Activated CD4-positive, alpha-beta T cell treated with anti-CD3 and anti-CD28 coated beads, Interleukin-2, amount 10 ng/mL, durations not matched to agents 7 days and 5 days (primary cell): ENCODE data around the gene TRPM6. TPM values are rescaled to one million over a fixed set of nuclear protein-coding genes. Genes with fewer than 3 reads are reported as not detected.
A peak's percentile ranks its signal among the peaks of the same experiment; 100 is the strongest.
"Not testable (repeated sequence)": the region's sequence is repeated elsewhere in the genome, so short reads cannot be mapped to it uniquely, and the experiment has no call there.

Experiments used
- CTCF ChIA-PET: fragments of 350-600 bp; sonication (Branson Sonifier 250); formaldehyde crosslinking; loops from one replicate; lab custom pipeline; 2021; ENCODE audit warnings: antibody characterized with exemption; lab: Charles Lee
- POLR2A ChIA-PET: fragments of 350-600 bp; sonication (Branson Sonifier 250); formaldehyde crosslinking; loops from one replicate; lab custom pipeline; 2021; ENCODE audit warnings: antibody characterized with exemption; lab: Charles Lee
- DNase-seq: peaks from one replicate; pipeline ENCODE4 v3.0.0-alpha.2; 2020
- H3K27ac Mint-ChIP-seq: one replicate; pipeline ENCODE4 v1.8.0; 2021; ENCODE audit warnings: mild to moderate bottlenecking, moderate library complexity, mixed read lengths
- H3K27me3 Mint-ChIP-seq: one replicate; pipeline ENCODE4 v1.8.0; 2021; ENCODE audit warnings: mixed read lengths
- H3K36me3 Mint-ChIP-seq: one replicate; pipeline ENCODE4 v1.8.0; 2021; ENCODE audit warnings: low read depth, mixed read lengths
- H3K4me1 Mint-ChIP-seq: one replicate; pipeline ENCODE4 v1.8.0; 2021; ENCODE audit warnings: mixed read lengths
- H3K4me3 Mint-ChIP-seq: one replicate; pipeline ENCODE4 v1.8.0; 2021; ENCODE audit warnings: mild to moderate bottlenecking, moderate library complexity, mixed read lengths
- H3K9me3 Mint-ChIP-seq: one replicate; pipeline ENCODE4 v1.8.0; 2021; ENCODE audit warnings: mixed read lengths
- total RNA-seq, 2 experiments: library from RNA; stranded (reverse); gene quantifications; one replicate each; pipeline ENCODE4 v1.2.3, GENCODE V29; 2021

The TRPM6 gene
- total RNA-seq, result not detected

GRCh38 chr9:74887041-74887980, at the start of gene TRPM6:
TRPM6 (minus strand) TSS chr9:74887921; CDS start chr9:74887856, 65 bp downstream.
- ChIA-PET POLR2A (no interaction called here), CTCF (interaction anchor here (0.7 to 1.6 kb wide), 2 partner anchors 9 to 66 kb away, joined by 3 to 5 read pairs; partner anchors contain the start of gene C9orf40)
- Mint-ChIP-seq H3K27ac (no peak within 1 kb of the TSS), H3K9me3 (no peaks in the 10 kb centered on the region), H3K36me3 (peaks cover 1% of the 10 kb centered on the region), H3K4me1 (peaks cover 14% of the 10 kb centered on the region), H3K4me3 (peak within 1 kb of the TSS; percentile 79), H3K27me3 (peaks cover 55% of the 10 kb centered on the region)
- peak; percentile 32 for DNase-seq

- POLR2A ChIA-PET, result no interaction called here
Observed at GRCh38 chr9:74935008-74935407, 47.3 kb upstream of the TRPM6 start.

GRCh38 chr9:74921737-74922136, 34.0 kb upstream of the TRPM6 start:
- Mint-ChIP-seq H3K4me1 (no peaks in the 10 kb centered on the region), H3K9me3 (no peaks in the 10 kb centered on the region), H3K27ac (no peak overlapping the region), H3K4me3 (no peak overlapping the region), H3K36me3 (no peaks in the 10 kb centered on the region), H3K27me3 (no peaks in the 10 kb centered on the region)
- DNase-seq, result no peak
- ChIA-PET POLR2A (no interaction called here), CTCF (no interaction called here)

More at GRCh38 chr9:74935008-74935407, 47.3 kb upstream of the TRPM6 start:
- Mint-ChIP-seq H3K9me3 (peaks cover 4% of the 10 kb centered on the region), H3K4me3 (no peak overlapping the region), H3K27ac (no peak overlapping the region), H3K27me3 (peaks cover 9% of the 10 kb centered on the region), H3K36me3 (no peaks in the 10 kb centered on the region), H3K4me1 (no peaks in the 10 kb centered on the region)
- CTCF ChIA-PET, result no interaction called here
- no peak for DNase-seq

- H3K27ac Mint-ChIP-seq, result no peak overlapping the region
- no peaks in the 10 kb centered on the region for H3K27me3 Mint-ChIP-seq
- POLR2A ChIA-PET, result no interaction called here
- no peak overlapping the region for H3K4me3 Mint-ChIP-seq
- DNase-seq, result no peak
- no peaks in the 10 kb centered on the region for H3K4me1 Mint-ChIP-seq
- CTCF ChIA-PET, result no interaction called here
- H3K36me3 Mint-ChIP-seq, result no peaks in the 10 kb centered on the region
- H3K9me3 Mint-ChIP-seq, result no peaks in the 10 kb centered on the region
Observed at GRCh38 chr9:74920944-74921626, 33.4 kb upstream of the TRPM6 start.

- Mint-ChIP-seq H3K9me3 (peaks cover 9% of the 10 kb centered on the region), H3K4me3 (no peak overlapping the region), H3K27ac (no peak overlapping the region), H3K4me1 (no peaks in the 10 kb centered on the region), H3K27me3 (peaks cover 6% of the 10 kb centered on the region), H3K36me3 (no peaks in the 10 kb centered on the region)
- no peak for DNase-seq
- ChIA-PET POLR2A (no interaction called here), CTCF (no interaction called here)
Observed at GRCh38 chr9:74910036-74910435, 22.3 kb upstream of the TRPM6 start.

- ChIA-PET POLR2A (no interaction called here), CTCF (no interaction called here)
- DNase-seq, result no peak
- H3K27me3 Mint-ChIP-seq, result peaks cover 6% of the 10 kb centered on the region
- no peaks in the 10 kb centered on the region for H3K36me3 Mint-ChIP-seq
- no peak overlapping the region for H3K4me3 Mint-ChIP-seq
- peaks cover 9% of the 10 kb centered on the region for H3K9me3 Mint-ChIP-seq
- H3K4me1 Mint-ChIP-seq, result no peaks in the 10 kb centered on the region
- no peak overlapping the region for H3K27ac Mint-ChIP-seq
Observed at GRCh38 chr9:74908665-74909064, 20.9 kb upstream of the TRPM6 start.

GRCh38 chr9:74907085-74907484, 19.4 kb upstream of the TRPM6 start:
- Mint-ChIP-seq H3K9me3 (peaks cover 9% of the 10 kb centered on the region), H3K27ac (no peak overlapping the region), H3K27me3 (peaks cover 6% of the 10 kb centered on the region), H3K36me3 (no peaks in the 10 kb centered on the region), H3K4me1 (no peaks in the 10 kb centered on the region), H3K4me3 (no peak overlapping the region)
- ChIA-PET CTCF (no interaction called here), POLR2A (no interaction called here)
- DNase-seq, result no peak

- no peak overlapping the region for H3K4me3 Mint-ChIP-seq
- H3K27ac Mint-ChIP-seq, result no peak overlapping the region
- ChIA-PET POLR2A (no interaction called here), CTCF (no interaction called here)
- no peak for DNase-seq
- no peaks in the 10 kb centered on the region for H3K36me3 Mint-ChIP-seq
- no peaks in the 10 kb centered on the region for H3K4me1 Mint-ChIP-seq
- H3K27me3 Mint-ChIP-seq, result no peaks in the 10 kb centered on the region
- H3K9me3 Mint-ChIP-seq, result no peaks in the 10 kb centered on the region
Observed at GRCh38 chr9:74901001-74901400, 13.3 kb upstream of the TRPM6 start.

- DNase-seq, H3K4me3 Mint-ChIP-seq, H3K27ac Mint-ChIP-seq, H3K9me3 Mint-ChIP-seq, POLR2A ChIA-PET, H3K36me3 Mint-ChIP-seq: not testable (repeated sequence)
- peaks cover 49% of the 10 kb centered on the region for H3K27me3 Mint-ChIP-seq
- peaks cover 14% of the 10 kb centered on the region for H3K4me1 Mint-ChIP-seq
- CTCF ChIA-PET, result interaction anchor here (1.6 kb wide), 1 partner anchor 64 kb away, joined by 5 read pairs; the partner anchor contains the start of gene C9orf40
Observed at GRCh38 chr9:74888449-74888848, 728 bp upstream of the TRPM6 start.

- Mint-ChIP-seq H3K9me3 (no peaks in the 10 kb centered on the region), H3K36me3 (peaks cover 1% of the 10 kb centered on the region), H3K4me3 (peak overlapping the region; percentile 79), H3K27me3 (peaks cover 50% of the 10 kb centered on the region), H3K27ac (no peak overlapping the region), H3K4me1 (peaks cover 14% of the 10 kb centered on the region)
- ChIA-PET CTCF (interaction anchor here (0.7 to 1.6 kb wide), 2 partner anchors 8 to 65 kb away, joined by 3 to 5 read pairs; partner anchors contain the start of gene C9orf40), POLR2A (no interaction called here)
- no peak for DNase-seq
Observed at GRCh38 chr9:74887981-74888370, 255 bp upstream of the TRPM6 start.

GRCh38 chr9:74876382-74876949, 11.3 kb downstream of the TRPM6 start:
- POLR2A ChIA-PET, result no interaction called here
- CTCF ChIA-PET, result no interaction called here
- H3K27ac Mint-ChIP-seq, result no peak overlapping the region
- no peak for DNase-seq
- no peaks in the 10 kb centered on the region for H3K4me1 Mint-ChIP-seq
- H3K4me3 Mint-ChIP-seq, result no peak overlapping the region
- peaks cover 21% of the 10 kb centered on the region for H3K9me3 Mint-ChIP-seq
- peaks cover 8% of the 10 kb centered on the region for H3K27me3 Mint-ChIP-seq
- peaks cover 2% of the 10 kb centered on the region for H3K36me3 Mint-ChIP-seq

GRCh38 chr9:74875656-74876055, 12.1 kb downstream of the TRPM6 start:
- peaks cover 2% of the 10 kb centered on the region for H3K36me3 Mint-ChIP-seq
- POLR2A ChIA-PET, result no interaction called here

GRCh38 chr9:74874220-74874619, 13.5 kb downstream of the TRPM6 start:
- Mint-ChIP-seq H3K27me3 (peaks cover 10% of the 10 kb centered on the region), H3K4me1 (no peaks in the 10 kb centered on the region), H3K36me3 (no peaks in the 10 kb centered on the region), H3K27ac (no peak overlapping the region), H3K4me3 (no peak overlapping the region), H3K9me3 (peaks cover 8% of the 10 kb centered on the region)
- no peak for DNase-seq
- ChIA-PET CTCF (no interaction called here), POLR2A (no interaction called here)

More at GRCh38 chr9:74875656-74876055, 12.1 kb downstream of the TRPM6 start:
- CTCF ChIA-PET, result no interaction called here
- no peak overlapping the region for H3K27ac Mint-ChIP-seq
- H3K27me3 Mint-ChIP-seq, result peaks cover 6% of the 10 kb centered on the region
- peaks cover 20% of the 10 kb centered on the region for H3K9me3 Mint-ChIP-seq
- no peak overlapping the region for H3K4me3 Mint-ChIP-seq
- no peak for DNase-seq
- H3K4me1 Mint-ChIP-seq, result no peaks in the 10 kb centered on the region
